NB4 (cell line): ENCODE results near the gene ATXN1L.
"Not testable (repeated sequence)": the region's sequence is repeated elsewhere in the genome, so short reads cannot be mapped to it uniquely, and the experiment has no call there.

ENCODE experiments used
- MYC ChIP-seq: IDR thresholded peaks from 2 replicates; pipeline ENCODE4 v1.6.1; 2011; ENCODE audit warnings: low read depth, low read length
- POLR2A ChIP-seq: IDR thresholded peaks from 2 replicates; pipeline ENCODE4 v1.6.1; 2011; ENCODE audit warnings: mild to moderate bottlenecking; ENCODE audit not compliant: insufficient read length; ENCODE audit errors: extremely low read depth
- TF ChIP-seq, protein P1 (sequence below): IDR thresholded peaks from one replicate; pipeline ENCODE4 v1.5.1; 2012; ENCODE audit warnings: low read depth, low read length
- TF ChIP-seq, protein P2 (sequence below): IDR thresholded peaks from 2 replicates; pipeline ENCODE4 v1.6.1; 2011; ENCODE audit warnings: low read depth, low read length

DNA sequence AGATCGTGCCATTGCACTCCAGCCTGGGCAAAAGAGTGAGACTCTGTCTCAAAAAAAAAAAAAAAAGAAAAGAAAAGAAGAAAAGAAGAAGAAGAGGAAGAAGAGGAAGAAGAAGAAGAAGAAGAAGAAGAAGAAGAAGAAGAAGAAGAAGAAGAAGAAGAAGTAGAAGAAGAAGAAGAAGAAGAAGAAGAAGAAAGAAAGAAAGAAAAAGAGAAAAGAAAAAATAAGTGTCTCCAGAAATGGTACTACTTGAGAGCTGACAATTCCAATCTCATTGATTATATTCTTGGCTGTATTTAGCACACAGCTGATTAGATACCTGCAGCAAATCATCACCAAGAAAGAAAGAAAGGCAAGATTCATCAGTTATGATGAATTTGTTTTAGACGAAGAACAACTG is 13.7 kb upstream of the ATXN1L start:
- TF ChIP-seq, protein P1, sequence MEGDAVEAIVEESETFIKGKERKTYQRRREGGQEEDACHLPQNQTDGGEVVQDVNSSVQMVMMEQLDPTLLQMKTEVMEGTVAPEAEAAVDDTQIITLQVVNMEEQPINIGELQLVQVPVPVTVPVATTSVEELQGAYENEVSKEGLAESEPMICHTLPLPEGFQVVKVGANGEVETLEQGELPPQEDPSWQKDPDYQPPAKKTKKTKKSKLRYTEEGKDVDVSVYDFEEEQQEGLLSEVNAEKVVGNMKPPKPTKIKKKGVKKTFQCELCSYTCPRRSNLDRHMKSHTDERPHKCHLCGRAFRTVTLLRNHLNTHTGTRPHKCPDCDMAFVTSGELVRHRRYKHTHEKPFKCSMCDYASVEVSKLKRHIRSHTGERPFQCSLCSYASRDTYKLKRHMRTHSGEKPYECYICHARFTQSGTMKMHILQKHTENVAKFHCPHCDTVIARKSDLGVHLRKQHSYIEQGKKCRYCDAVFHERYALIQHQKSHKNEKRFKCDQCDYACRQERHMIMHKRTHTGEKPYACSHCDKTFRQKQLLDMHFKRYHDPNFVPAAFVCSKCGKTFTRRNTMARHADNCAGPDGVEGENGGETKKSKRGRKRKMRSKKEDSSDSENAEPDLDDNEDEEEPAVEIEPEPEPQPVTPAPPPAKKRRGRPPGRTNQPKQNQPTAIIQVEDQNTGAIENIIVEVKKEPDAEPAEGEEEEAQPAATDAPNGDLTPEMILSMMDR: not testable (repeated sequence)
- TF ChIP-seq MYC, POLR2A: not testable (repeated sequence)
- TF ChIP-seq, protein P2, sequence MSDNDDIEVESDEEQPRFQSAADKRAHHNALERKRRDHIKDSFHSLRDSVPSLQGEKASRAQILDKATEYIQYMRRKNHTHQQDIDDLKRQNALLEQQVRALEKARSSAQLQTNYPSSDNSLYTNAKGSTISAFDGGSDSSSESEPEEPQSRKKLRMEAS: not testable (repeated sequence)
